C4-2B (cell line): Measurements from ENCODE around the gene ASCC2.
"Not testable (repeated sequence)": the region's sequence is repeated elsewhere in the genome, so short reads cannot be mapped to it uniquely, and the experiment has no call there.

Experiments
- H3K27ac ChIP-seq: fragments of 450-650 bp; 2 replicates; pipeline ENCODE4 v1.5.1; 2017
- CTCF ChIP-seq: fragments of 450-650 bp; conservative IDR thresholded peaks from 2 replicates; pipeline ENCODE4 v1.5.1; 2017; ENCODE audit warnings: mild to moderate bottlenecking
- ZFX ChIP-seq: fragments of 450-650 bp; IDR thresholded peaks from 2 replicates; pipeline ENCODE4 v1.6.1; 2017

The ASCC2 gene

GRCh38 chr22:29834046-29834445, 4.0 kb downstream of the ASCC2 start:
- TF ChIP-seq ZFX: no peak
- TF ChIP-seq CTCF: no peak

GRCh38 chr22:29833392-29833965, 4.6 kb downstream of the ASCC2 start:
- H3K27ac ChIP-seq: no peak overlapping the region
- no peak for TF ChIP-seq ZFX
- TF ChIP-seq CTCF: no peak

More at GRCh38 chr22:29834046-29834445, 4.0 kb downstream of the ASCC2 start:
- H3K27ac ChIP-seq: no peak overlapping the region

- H3K27ac ChIP-seq: no peak overlapping the region
- TF ChIP-seq ZFX (no peak), CTCF (no peak)
Measured at GRCh38 chr22:29831958-29832357, 6.1 kb downstream of the ASCC2 start.

- TF ChIP-seq ZFX (no peak), CTCF (no peak)
Measured at GRCh38 chr22:29831186-29831921, 6.7 kb downstream of the ASCC2 start.

GRCh38 chr22:29830585-29830984, 7.5 kb downstream of the ASCC2 start:
- no peak for TF ChIP-seq ZFX
- TF ChIP-seq CTCF: no peak

More at GRCh38 chr22:29831186-29831921, 6.7 kb downstream of the ASCC2 start:
- H3K27ac ChIP-seq: no peak overlapping the region

GRCh38 chr22:29827726-29828125, 10.3 kb downstream of the ASCC2 start:
- H3K27ac ChIP-seq: not testable (repeated sequence)

More at GRCh38 chr22:29830585-29830984, 7.5 kb downstream of the ASCC2 start:
- no peak overlapping the region for H3K27ac ChIP-seq

- TF ChIP-seq CTCF (no peak), ZFX (no peak)
- no peak overlapping the region for H3K27ac ChIP-seq
Measured at GRCh38 chr22:29827091-29827490, 11.0 kb downstream of the ASCC2 start.

- TF ChIP-seq CTCF (no peak), ZFX (no peak)
- no peak overlapping the region for H3K27ac ChIP-seq
Measured at GRCh38 chr22:29825578-29825977, 12.5 kb downstream of the ASCC2 start.
